Measurements from ENCODE around the gene RGL1.

RGL1 gene

DNA sequence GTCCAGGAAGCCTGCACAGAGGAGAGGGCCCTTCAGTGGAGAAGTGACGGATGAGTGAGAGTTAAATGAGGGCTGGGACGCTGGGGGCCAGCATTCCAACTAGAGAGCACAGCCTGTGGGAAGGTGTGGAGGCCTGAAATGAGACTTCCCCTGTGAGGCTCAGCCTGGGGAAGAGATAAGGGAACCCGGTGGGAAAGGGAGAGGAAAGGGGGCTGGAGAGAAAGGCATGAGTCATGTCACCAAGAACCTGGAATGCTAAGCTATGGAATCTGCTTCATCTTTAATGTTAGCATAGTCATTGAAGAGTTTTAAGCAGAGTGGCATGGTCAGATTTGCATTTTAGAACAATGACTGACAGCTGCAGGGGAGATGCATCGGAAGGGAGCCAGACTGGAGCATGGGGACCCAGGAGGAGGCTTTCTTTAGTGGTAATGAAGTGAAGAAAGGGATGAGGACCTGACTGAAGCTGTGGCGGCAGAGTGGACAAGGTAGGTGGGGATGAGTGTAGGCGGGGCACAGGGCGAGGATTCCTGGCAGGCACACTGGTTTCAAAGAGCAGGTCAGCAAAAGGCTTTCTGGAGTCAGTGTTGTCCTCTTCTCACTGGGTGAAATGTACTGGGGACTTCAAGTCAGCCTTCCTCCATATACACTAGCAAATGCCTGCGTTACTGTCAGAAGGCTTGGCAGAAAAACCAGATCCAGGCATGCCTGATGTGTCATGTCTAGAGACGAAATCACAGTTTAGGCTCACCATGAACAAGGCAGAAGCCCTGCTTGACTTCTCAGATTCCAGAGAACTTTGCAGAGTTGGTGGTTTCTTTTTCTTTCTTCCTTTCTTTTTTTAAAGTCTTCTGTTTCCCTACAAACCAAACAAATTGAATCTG lies 8.0 kb downstream of the RGL1 start:
- TF ChIP-seq ZNF274 (IDR thresholded peaks at IDR 0.05; ENCODE audit: low read depth, low read length) (no peak), YY1 (IDR thresholded peaks at IDR 0.05; ENCODE audit: insufficient read depth, insufficient read length) (peak; percentile 18)
- Histone ChIP-seq H3K4me3 (ENCODE audit: insufficient read length, low read depth) (no peak overlapping the region), H3K9me3 (ENCODE audit: insufficient read depth, low read length) (no peaks in the 10 kb centered on the region), H3K36me3 (ENCODE audit: insufficient read depth, insufficient read length, low read length) (peaks cover 8% of the 10 kb centered on the region), H3K9ac (ENCODE audit: insufficient read length, low read depth) (no peak overlapping the region), H3K4me1 (ENCODE audit: insufficient read depth, insufficient read length) (peaks cover 7% of the 10 kb centered on the region), H3K27me3 (ENCODE audit: insufficient read depth, insufficient read length) (no peaks in the 10 kb centered on the region)
- peak; percentile 83 for DNase-seq (ENCODE audit: low read depth, low spot score)

DNA sequence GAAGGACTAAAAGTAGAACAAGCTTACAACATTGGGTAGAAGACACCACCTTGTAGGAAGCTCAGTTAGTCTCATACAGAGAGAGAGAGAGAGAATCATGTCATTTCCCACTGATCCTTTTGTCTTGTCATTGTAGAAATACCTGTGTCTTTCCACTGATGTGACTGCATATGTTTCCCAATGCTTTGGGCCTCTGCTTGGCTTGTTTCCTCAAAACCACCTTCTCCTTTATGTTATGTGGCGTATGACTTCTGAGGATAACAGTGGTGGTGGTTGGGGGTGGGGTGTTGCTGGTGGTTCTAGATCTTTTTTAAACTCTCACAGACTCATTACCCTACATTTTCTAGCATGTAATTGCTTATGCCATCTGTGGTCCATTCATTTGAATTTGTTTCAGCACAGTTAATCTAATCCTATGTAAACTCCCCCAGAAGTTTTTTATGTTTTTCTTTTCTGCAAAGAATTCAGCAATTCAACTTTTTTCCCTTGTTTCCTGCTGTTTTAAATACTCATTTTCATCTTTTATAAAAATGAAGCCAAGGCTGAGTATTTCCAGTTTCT lies 9.3 kb downstream of the RGL1 start:
- Histone ChIP-seq H3K27me3 (ENCODE audit: insufficient read depth, insufficient read length) (no peaks in the 10 kb centered on the region), H3K9me3 (ENCODE audit: insufficient read depth, low read length) (no peaks in the 10 kb centered on the region), H3K4me1 (ENCODE audit: insufficient read depth, insufficient read length) (peaks cover 7% of the 10 kb centered on the region), H3K36me3 (ENCODE audit: insufficient read depth, insufficient read length, low read length) (no peaks in the 10 kb centered on the region), H3K4me3 (ENCODE audit: insufficient read length, low read depth) (no peak overlapping the region), H3K9ac (ENCODE audit: insufficient read length, low read depth) (no peak overlapping the region)
- no peak for DNase-seq (ENCODE audit: low read depth, low spot score)
- TF ChIP-seq SUZ12 (IDR thresholded peaks at IDR 0.05; ENCODE audit: extremely low read depth, insufficient read depth, insufficient read length) = no peak
- no peak for TF ChIP-seq ZNF274 (IDR thresholded peaks at IDR 0.05; ENCODE audit: low read depth, low read length)
- TF ChIP-seq YY1 (IDR thresholded peaks at IDR 0.05; ENCODE audit: insufficient read depth, insufficient read length) = no peak

DNA sequence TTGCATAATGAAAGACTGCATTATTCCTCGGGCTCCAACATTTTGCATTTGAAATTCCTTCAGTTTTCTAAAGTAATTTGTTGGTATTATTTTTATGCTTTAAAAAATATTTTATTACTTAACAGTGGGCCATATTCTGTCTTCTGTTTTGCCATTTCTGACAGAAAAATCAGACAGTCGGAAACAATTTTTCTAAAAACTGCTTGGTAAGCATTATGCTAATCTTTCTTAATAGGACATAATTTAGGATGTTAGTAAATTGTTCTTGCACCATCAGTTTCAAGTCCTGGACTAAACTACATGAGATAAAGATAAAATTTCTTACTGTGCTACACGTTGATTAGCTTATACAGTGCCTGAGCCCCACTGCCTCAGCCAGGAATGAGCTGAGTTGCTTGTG lies 11.2 kb downstream of the RGL1 start:
- no peak overlapping the region for H3K9ac ChIP-seq (ENCODE audit: insufficient read length, low read depth)
- no peaks in the 10 kb centered on the region for H3K9me3 ChIP-seq (ENCODE audit: insufficient read depth, low read length)
- H3K27me3 ChIP-seq (ENCODE audit: insufficient read depth, insufficient read length) = no peaks in the 10 kb centered on the region
- DNase-seq (ENCODE audit: low read depth, low spot score) = no peak
- H3K4me1 ChIP-seq (ENCODE audit: insufficient read depth, insufficient read length) = peaks cover 7% of the 10 kb centered on the region
- TF ChIP-seq SUZ12 (IDR thresholded peaks at IDR 0.05; ENCODE audit: extremely low read depth, insufficient read depth, insufficient read length) (no peak), YY1 (IDR thresholded peaks at IDR 0.05; ENCODE audit: insufficient read depth, insufficient read length) (no peak), ZNF274 (IDR thresholded peaks at IDR 0.05; ENCODE audit: low read depth, low read length) (no peak)
- no peak overlapping the region for H3K4me3 ChIP-seq (ENCODE audit: insufficient read length, low read depth)
- no peaks in the 10 kb centered on the region for H3K36me3 ChIP-seq (ENCODE audit: insufficient read depth, insufficient read length, low read length)

DNA sequence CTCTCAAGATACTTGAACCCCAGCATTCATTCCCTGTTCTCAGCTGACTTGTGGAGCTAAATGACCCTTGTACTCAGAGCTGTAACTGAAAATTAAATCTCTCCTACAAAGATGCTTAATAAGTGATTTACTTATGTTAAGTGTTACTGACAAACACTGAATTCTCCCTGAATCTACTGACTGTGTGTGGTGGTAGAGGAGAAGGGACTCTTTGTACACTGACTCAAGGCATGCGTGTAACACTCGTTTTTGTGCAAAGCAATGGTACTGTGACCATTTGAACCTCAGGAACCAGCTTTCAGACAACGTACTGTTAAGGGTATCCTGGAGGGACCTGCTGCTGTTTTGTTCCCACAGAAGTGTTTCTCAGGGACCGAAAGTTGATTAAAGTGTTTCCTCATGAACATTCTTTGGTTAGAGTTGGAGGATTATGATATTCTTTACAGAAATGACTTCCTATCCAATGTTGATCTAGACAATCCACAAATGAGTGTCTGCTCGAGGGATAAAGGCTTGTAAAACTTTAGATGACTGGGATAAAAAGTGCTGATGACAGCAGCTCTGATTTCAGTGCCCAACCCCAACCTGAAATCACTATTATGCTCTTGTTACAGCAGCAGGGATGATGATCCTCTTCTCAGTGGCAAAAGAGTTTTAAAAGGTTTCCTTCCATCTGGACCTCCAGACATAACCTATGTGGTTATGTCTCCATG lies 12.8 kb downstream of the RGL1 start:
- H3K36me3 ChIP-seq (ENCODE audit: insufficient read depth, insufficient read length, low read length) = no peaks in the 10 kb centered on the region
- H3K9me3 ChIP-seq (ENCODE audit: insufficient read depth, low read length) = no peaks in the 10 kb centered on the region
- DNase-seq (ENCODE audit: low read depth, low spot score) = no peak
- H3K4me3 ChIP-seq (ENCODE audit: insufficient read length, low read depth) = no peak overlapping the region
- no peaks in the 10 kb centered on the region for H3K27me3 ChIP-seq (ENCODE audit: insufficient read depth, insufficient read length)
- TF ChIP-seq ZNF274 (IDR thresholded peaks at IDR 0.05; ENCODE audit: low read depth, low read length) (no peak), SUZ12 (IDR thresholded peaks at IDR 0.05; ENCODE audit: extremely low read depth, insufficient read depth, insufficient read length) (no peak), YY1 (IDR thresholded peaks at IDR 0.05; ENCODE audit: insufficient read depth, insufficient read length) (no peak)
- no peak overlapping the region for H3K9ac ChIP-seq (ENCODE audit: insufficient read length, low read depth)
- peaks cover 4% of the 10 kb centered on the region for H3K4me1 ChIP-seq (ENCODE audit: insufficient read depth, insufficient read length)

DNA sequence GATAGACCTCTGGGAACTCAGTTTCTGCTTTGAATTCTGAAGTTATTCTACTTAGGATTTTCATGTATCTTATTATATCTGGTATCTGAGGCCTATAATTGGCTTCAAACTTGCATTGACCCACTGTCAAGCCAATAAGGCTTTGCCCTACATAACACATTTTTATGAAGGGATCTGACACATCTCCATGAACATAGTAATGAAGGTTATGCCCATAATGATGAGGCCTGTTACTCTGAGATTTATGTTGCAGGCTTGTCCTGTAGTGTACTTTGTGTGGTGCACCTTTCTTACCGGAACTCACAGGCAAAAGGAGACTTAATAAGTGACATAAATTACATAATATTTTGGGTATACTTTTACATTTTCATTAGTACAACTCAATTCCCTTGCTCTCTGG lies 14.1 kb downstream of the RGL1 start:
- no peaks in the 10 kb centered on the region for H3K4me1 ChIP-seq (ENCODE audit: insufficient read depth, insufficient read length)
- H3K4me3 ChIP-seq (ENCODE audit: insufficient read length, low read depth) = no peak overlapping the region
- H3K9ac ChIP-seq (ENCODE audit: insufficient read length, low read depth) = no peak overlapping the region
- no peak for TF ChIP-seq ZNF274 (IDR thresholded peaks at IDR 0.05; ENCODE audit: low read depth, low read length)
- TF ChIP-seq SUZ12 (IDR thresholded peaks at IDR 0.05; ENCODE audit: extremely low read depth, insufficient read depth, insufficient read length) = no peak
- TF ChIP-seq YY1 (IDR thresholded peaks at IDR 0.05; ENCODE audit: insufficient read depth, insufficient read length) = no peak
- H3K36me3 ChIP-seq (ENCODE audit: insufficient read depth, insufficient read length, low read length) = no peaks in the 10 kb centered on the region
- no peaks in the 10 kb centered on the region for H3K9me3 ChIP-seq (ENCODE audit: insufficient read depth, low read length)
- no peaks in the 10 kb centered on the region for H3K27me3 ChIP-seq (ENCODE audit: insufficient read depth, insufficient read length)
- DNase-seq (ENCODE audit: low read depth, low spot score) = no peak

DNA sequence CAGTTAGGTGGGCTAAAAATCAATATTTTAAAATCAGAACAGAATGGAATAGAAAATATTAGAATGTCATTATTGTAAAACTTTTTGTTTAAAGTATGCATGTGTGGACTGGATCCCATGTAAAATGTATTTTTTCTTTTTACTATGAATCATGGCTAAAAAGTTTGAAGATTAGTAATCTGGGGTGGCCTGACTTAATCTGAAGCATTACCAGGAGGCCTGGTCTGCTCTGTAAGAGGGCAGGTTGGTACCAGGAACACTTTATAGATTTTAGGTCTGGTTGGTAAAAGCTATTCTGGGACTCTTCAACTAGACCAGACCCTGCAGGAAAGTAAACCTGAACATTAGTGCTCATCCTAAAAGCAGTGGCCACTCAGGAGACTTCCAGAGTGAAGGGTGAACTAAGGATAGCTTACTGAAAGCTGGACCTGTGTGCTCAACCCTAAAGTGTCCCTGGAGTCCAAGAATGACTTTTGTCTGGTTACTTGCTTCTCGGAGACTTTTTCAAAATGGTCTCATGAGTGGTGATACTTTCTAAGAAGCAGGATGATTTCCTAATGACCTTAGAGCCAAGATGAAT lies 16.5 kb downstream of the RGL1 start:
- H3K4me1 ChIP-seq (ENCODE audit: insufficient read depth, insufficient read length) = no peaks in the 10 kb centered on the region
- TF ChIP-seq YY1 (IDR thresholded peaks at IDR 0.05; ENCODE audit: insufficient read depth, insufficient read length) (no peak), SUZ12 (IDR thresholded peaks at IDR 0.05; ENCODE audit: extremely low read depth, insufficient read depth, insufficient read length) (no peak), ZNF274 (IDR thresholded peaks at IDR 0.05; ENCODE audit: low read depth, low read length) (no peak)
- H3K27me3 ChIP-seq (ENCODE audit: insufficient read depth, insufficient read length) = no peaks in the 10 kb centered on the region
- no peaks in the 10 kb centered on the region for H3K9me3 ChIP-seq (ENCODE audit: insufficient read depth, low read length)
- H3K9ac ChIP-seq (ENCODE audit: insufficient read length, low read depth) = no peak overlapping the region
- no peak overlapping the region for H3K4me3 ChIP-seq (ENCODE audit: insufficient read length, low read depth)
- no peak for DNase-seq (ENCODE audit: low read depth, low spot score)
- H3K36me3 ChIP-seq (ENCODE audit: insufficient read depth, insufficient read length, low read length) = no peaks in the 10 kb centered on the region
